ENCODE results near the gene POLQ. TPM values are rescaled to one million over a fixed set of nuclear protein-coding genes. Genes with fewer than 3 reads are reported as not detected.

The POLQ gene
- total RNA-seq, 1 donor from 2014 or later, result 1.4 TPM

GRCh38 chr3:121557426-121557934 is 11.7 kb upstream of the POLQ start:
- intact Hi-C loops (cut with micrococcal nuclease), result no loop called here
- no peaks in the 10 kb centered on the region for H3K36me3 Mint-ChIP-seq (ENCODE audit: low read depth)
- no peak overlapping the region for H3K4me3 Mint-ChIP-seq
- no peak for TF ChIP-seq CTCF (IDR thresholded peaks at IDR 0.05)
- DNase-seq, result no peak
- CTCF ChIA-PET, result no interaction called here
- H3K4me1 Mint-ChIP-seq, result no peaks in the 10 kb centered on the region
- H3K27ac Mint-ChIP-seq, result no peak overlapping the region
- no peak for ATAC-seq (ENCODE audit: low read depth)
- POLR2A ChIA-PET, result interaction anchor here (0.7 kb wide), 1 partner anchor 711 kb away, joined by 8 read pairs; no protein-coding TSS in a partner anchor
- H3K27me3 Mint-ChIP-seq, result peaks cover 5% of the 10 kb centered on the region
- no peaks in the 10 kb centered on the region for H3K9me3 Mint-ChIP-seq

GRCh38 chr3:121552797-121553196 is 7.0 kb upstream of the POLQ start:
- peaks cover 16% of the 10 kb centered on the region for H3K4me1 Mint-ChIP-seq
- ChIA-PET CTCF (no interaction called here), POLR2A (no interaction called here)
- no peaks in the 10 kb centered on the region for H3K27me3 Mint-ChIP-seq
- H3K4me3 Mint-ChIP-seq, result no peak overlapping the region
- intact Hi-C loops (cut with micrococcal nuclease), result no loop called here
- no peaks in the 10 kb centered on the region for H3K36me3 Mint-ChIP-seq (ENCODE audit: low read depth)
- TF ChIP-seq CTCF (IDR thresholded peaks at IDR 0.05), result no peak
- DNase-seq (no peak), ATAC-seq (ENCODE audit: low read depth) (no peak)
- H3K27ac Mint-ChIP-seq, result no peak overlapping the region
- no peaks in the 10 kb centered on the region for H3K9me3 Mint-ChIP-seq

GRCh38 chr3:121552379-121552778 is 6.6 kb upstream of the POLQ start:
- ChIA-PET CTCF (no interaction called here), POLR2A (no interaction called here)
- H3K4me3 Mint-ChIP-seq, result no peak overlapping the region
- H3K27ac Mint-ChIP-seq, result no peak overlapping the region
- ATAC-seq (ENCODE audit: low read depth), result no peak
- no peaks in the 10 kb centered on the region for H3K36me3 Mint-ChIP-seq (ENCODE audit: low read depth)
- no peak for DNase-seq
- no peak for TF ChIP-seq CTCF (IDR thresholded peaks at IDR 0.05)
- intact Hi-C loops (cut with micrococcal nuclease), result no loop called here
- H3K9me3 Mint-ChIP-seq, result no peaks in the 10 kb centered on the region
- no peaks in the 10 kb centered on the region for H3K27me3 Mint-ChIP-seq
- peaks cover 16% of the 10 kb centered on the region for H3K4me1 Mint-ChIP-seq

GRCh38 chr3:121545049-121545573 is 677 bp downstream of the POLQ start:
- no peak for DNase-seq
- ChIA-PET POLR2A (interaction anchor here (0.9 to 4.1 kb wide), 5 partner anchors 116 to 1657 kb away, joined by 3 to 42 read pairs (median 6); partner anchors contain the start of genes FAM162A, HCLS1 and SEC22A), CTCF (interaction anchor here (1.0 to 1.8 kb wide), 2 partner anchors 848 to 1483 kb away, joined by 3 to 4 read pairs; no protein-coding TSS in a partner anchor)
- Mint-ChIP-seq H3K27me3 (no peaks in the 10 kb centered on the region), H3K4me3 (peak overlapping the region; percentile 90), H3K27ac (no peak overlapping the region), H3K9me3 (no peaks in the 10 kb centered on the region), H3K36me3 (ENCODE audit: low read depth) (peaks cover 7% of the 10 kb centered on the region), H3K4me1 (peaks cover 31% of the 10 kb centered on the region)
- intact Hi-C loops (cut with micrococcal nuclease), result loop anchor here (5.0 kb wide), 7 partner anchors 92 to 1453 kb away; partner anchors contain the start of genes DTX3L, GSK3B and PARP9
- no peak for ATAC-seq (ENCODE audit: low read depth)
- TF ChIP-seq CTCF (IDR thresholded peaks at IDR 0.05), result no peak

- DNase-seq (no peak), ATAC-seq (ENCODE audit: low read depth) (no peak)
- no peak overlapping the region for H3K27ac Mint-ChIP-seq
- peaks cover 15% of the 10 kb centered on the region for H3K4me1 Mint-ChIP-seq
- peaks cover 7% of the 10 kb centered on the region for H3K36me3 Mint-ChIP-seq (ENCODE audit: low read depth)
- no peak for TF ChIP-seq CTCF (IDR thresholded peaks at IDR 0.05)
- H3K4me3 Mint-ChIP-seq, result no peak overlapping the region
- H3K9me3 Mint-ChIP-seq, result no peaks in the 10 kb centered on the region
- intact Hi-C loops (cut with micrococcal nuclease), result no loop called here
- no peaks in the 10 kb centered on the region for H3K27me3 Mint-ChIP-seq
- ChIA-PET POLR2A (no interaction called here), CTCF (no interaction called here)
Measured at GRCh38 chr3:121542924-121543323, 2.9 kb downstream of the POLQ start.

All from activated B cell treated with CpG ODN at 0.5 μM for 24 hours (primary cell).